NCI-H524 treated with DMSO at 0.1 percent for 48 hours (cell line): ENCODE data around the gene CACYBP.
A peak's percentile ranks its signal among the peaks of the same experiment; 100 is the strongest.

Experiments
- DNase-seq: peaks from one replicate; lab custom pipeline; 2025; lab: John Stamatoyannopoulos, UW

CACYBP gene

GRCh38 chr1:174974711-174975119, 25.0 kb upstream of the CACYBP start:
- peak; percentile 46 for DNase-seq

GRCh38 chr1:174975764-174976163, 24.0 kb upstream of the CACYBP start:
- no peak for DNase-seq

- no peak for DNase-seq
Observed at GRCh38 chr1:174976436-174977108, 23.2 kb upstream of the CACYBP start.

GRCh38 chr1:174982971-174983689, 16.6 kb upstream of the CACYBP start:
- no peak for DNase-seq

- DNase-seq, result no peak
Observed at GRCh38 chr1:174984952-174985351, 14.8 kb upstream of the CACYBP start.

GRCh38 chr1:174988539-174988938, 11.2 kb upstream of the CACYBP start:
- no peak for DNase-seq

- DNase-seq, result no peak
Observed at GRCh38 chr1:174988986-174989385, 10.8 kb upstream of the CACYBP start.

GRCh38 chr1:174989536-174990220, 10.1 kb upstream of the CACYBP start:
- no peak for DNase-seq

- DNase-seq, result no peak
Observed at GRCh38 chr1:174990382-174990999, 9.3 kb upstream of the CACYBP start.

- DNase-seq, result no peak
Observed at GRCh38 chr1:174991473-174991872, 8.3 kb upstream of the CACYBP start.

- no peak for DNase-seq
Observed at GRCh38 chr1:174995121-174995520, 4.6 kb upstream of the CACYBP start.

GRCh38 chr1:174995916-174996315, 3.8 kb upstream of the CACYBP start:
- DNase-seq, result no peak

- no peak for DNase-seq
Observed at GRCh38 chr1:174996476-174996875, 3.3 kb upstream of the CACYBP start.

- no peak for DNase-seq
Observed at GRCh38 chr1:174997041-174997440, 2.7 kb upstream of the CACYBP start.

- peak; percentile 41 for DNase-seq
Observed at GRCh38 chr1:174998569-174999215, 1.1 kb upstream of the CACYBP start.

- DNase-seq, result peak; percentile 84
Observed at GRCh38 chr1:174999216-174999935, 371 bp upstream of the CACYBP start.

- DNase-seq, result no peak
Observed at GRCh38 chr1:175000697-175001187, 995 bp downstream of the CACYBP start.

- DNase-seq, result no peak
Observed at GRCh38 chr1:175002910-175003517, 3.3 kb downstream of the CACYBP start.

- no peak for DNase-seq
Observed at GRCh38 chr1:175003521-175003920, 3.8 kb downstream of the CACYBP start.

- DNase-seq, result no peak
Observed at GRCh38 chr1:175005085-175005783, 5.5 kb downstream of the CACYBP start.
